IPS-20b (cell line): ENCODE results near the gene C1orf52.
A peak's percentile ranks its signal among the peaks of the same experiment; 100 is the strongest.

ENCODE experiments used
- H3K27ac ChIP-seq: one replicate; pipeline ENCODE4 v1.5.1; 2013; ENCODE audit warnings: low read length
- H3K27me3 ChIP-seq: 2 replicates; pipeline ENCODE4 v1.6.1; 2013; ENCODE audit warnings: mild to moderate bottlenecking, low read length, inconsistent platforms; ENCODE audit not compliant: insufficient read depth
- H3K36me3 ChIP-seq: 2 replicates; pipeline ENCODE4 v1.6.1; 2013; ENCODE audit warnings: low read depth, mild to moderate bottlenecking, inconsistent platforms, low read length, moderate library complexity; ENCODE audit not compliant: insufficient read depth
- H3K4me1 ChIP-seq: 2 replicates; pipeline ENCODE4 v1.6.1; 2013; ENCODE audit warnings: mild to moderate bottlenecking, control low read depth, inconsistent platforms, low read length, moderate library complexity; ENCODE audit not compliant: insufficient read depth
- H3K4me3 ChIP-seq: 2 replicates; pipeline ENCODE4 v1.5.1; 2013; ENCODE audit warnings: mild to moderate bottlenecking, low read length, inconsistent platforms
- H3K9ac ChIP-seq: 2 replicates; pipeline ENCODE4 v1.6.1; 2013; ENCODE audit warnings: low read depth, mild to moderate bottlenecking, inconsistent platforms, low read length, moderate library complexity
- H3K9me3 ChIP-seq: 2 replicates; pipeline ENCODE4 v1.6.1; 2013; ENCODE audit warnings: mild to moderate bottlenecking, low read depth, low read length, inconsistent platforms; ENCODE audit not compliant: insufficient read depth

C1orf52 gene

GRCh38 chr1:85202092-85202863 is 57.2 kb downstream of the C1orf52 start:
- Histone ChIP-seq H3K4me1 (peaks cover 14% of the 10 kb centered on the region), H3K27me3 (peaks cover 17% of the 10 kb centered on the region; the same call in 1 of the 2 replicates), H3K9ac (peak overlapping the region; percentile 90), H3K36me3 (no peaks in the 10 kb centered on the region), H3K4me3 (peak overlapping the region; percentile 99), H3K27ac (peak overlapping the region; percentile 48), H3K9me3 (no peaks in the 10 kb centered on the region)

- Histone ChIP-seq H3K36me3 (no peaks in the 10 kb centered on the region), H3K27me3 (peaks cover 17% of the 10 kb centered on the region; the same call in 1 of the 2 replicates), H3K27ac (peak overlapping the region; percentile 71), H3K9me3 (no peaks in the 10 kb centered on the region), H3K9ac (peak overlapping the region; percentile 90), H3K4me3 (peak overlapping the region; percentile 99), H3K4me1 (peaks cover 9% of the 10 kb centered on the region)
These were observed 57.9 kb downstream of the C1orf52 start for GRCh38 chr1:85201340-85202091.

- Histone ChIP-seq H3K4me1 (peaks cover 12% of the 10 kb centered on the region), H3K27me3 (peaks cover 17% of the 10 kb centered on the region; the same call in 1 of the 2 replicates), H3K9me3 (no peaks in the 10 kb centered on the region), H3K36me3 (no peaks in the 10 kb centered on the region), H3K27ac (peak within 1 kb of the TSS; percentile 71), H3K4me3 (peak within 1 kb of the TSS; percentile 99), H3K9ac (peak within 1 kb of the TSS; percentile 90)
These were observed 58.8 kb downstream of the C1orf52 start, which contains the start of gene SYDE2 for GRCh38 chr1:85200463-85201339. TSS of gene SYDE2 (minus strand) at chr1:85201016. CDS start at chr1:85200996, 20 bp downstream.
